ENCODE measurements around the gene GALNT11.

The GALNT11 gene

DNA sequence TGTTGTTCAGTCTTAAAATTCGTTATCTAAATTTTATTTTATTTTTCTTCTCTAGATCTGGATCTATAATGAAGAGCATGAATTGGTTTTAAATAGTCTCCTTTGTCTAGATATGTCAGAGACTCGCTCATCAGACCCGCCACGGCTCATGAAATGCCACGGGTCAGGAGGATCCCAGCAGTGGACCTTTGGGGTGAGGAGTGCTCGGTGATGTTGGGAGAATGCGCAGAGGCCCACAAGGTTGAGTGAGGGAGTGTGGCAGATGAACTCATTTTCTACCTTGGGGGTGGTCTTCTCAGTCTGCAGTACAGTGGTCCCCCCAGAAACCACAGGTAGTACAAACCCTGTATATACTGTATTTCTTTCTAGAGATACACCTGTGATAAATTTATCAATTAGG lies 95.3 kb downstream of the GALNT11 start:
- DNase-seq: no peak

- DNase-seq: no peak
These were observed 96.0 kb downstream of the GALNT11 start for GRCh38 chr7:152121432-152121831.

DNA sequence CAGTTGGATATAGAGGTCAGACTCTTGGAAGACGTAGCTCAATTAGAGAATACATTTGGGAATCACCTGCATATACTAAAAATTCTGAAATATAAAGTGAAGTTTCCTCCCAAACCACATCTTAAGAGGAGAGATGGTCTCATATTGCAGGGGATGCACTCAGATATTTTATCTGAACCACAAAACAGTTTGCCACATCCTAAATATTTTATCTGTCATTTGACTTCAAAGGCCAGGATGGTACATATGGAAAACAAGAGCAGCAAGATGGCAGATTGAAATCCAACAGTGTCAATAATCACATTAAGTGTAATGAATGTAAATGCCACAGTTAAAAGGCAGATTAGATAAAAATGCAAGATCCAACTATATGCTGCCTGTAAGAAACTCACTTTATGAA lies 97.1 kb downstream of the GALNT11 start:
- no peak for DNase-seq

- DNase-seq: no peak
These were observed 101.3 kb downstream of the GALNT11 start for GRCh38 chr7:152126741-152127140.

GRCh38 chr7:152127229-152127628 lies 101.8 kb downstream of the GALNT11 start:
- no peak for DNase-seq

DNA sequence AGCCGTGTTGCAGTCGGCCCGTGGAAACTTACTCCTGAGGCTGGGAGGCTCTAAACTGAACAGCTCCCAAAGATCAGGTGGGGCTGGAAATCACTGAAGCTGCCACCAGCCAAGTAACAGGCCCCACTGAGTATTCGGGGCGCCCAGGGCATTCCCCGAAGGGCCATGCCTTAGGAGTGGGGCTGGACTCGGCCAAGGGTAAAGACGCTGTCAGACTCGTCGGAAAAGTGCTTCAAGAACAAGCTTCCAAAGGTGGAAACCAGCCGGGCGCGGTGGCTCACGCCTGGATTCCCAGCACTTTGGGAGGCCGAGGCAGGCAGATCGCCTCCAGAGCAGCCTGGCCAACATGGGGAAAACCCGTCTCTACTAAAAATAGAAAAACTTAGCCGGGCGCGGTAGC lies 102.8 kb downstream of the GALNT11 start:
- DNase-seq: no peak

DNA sequence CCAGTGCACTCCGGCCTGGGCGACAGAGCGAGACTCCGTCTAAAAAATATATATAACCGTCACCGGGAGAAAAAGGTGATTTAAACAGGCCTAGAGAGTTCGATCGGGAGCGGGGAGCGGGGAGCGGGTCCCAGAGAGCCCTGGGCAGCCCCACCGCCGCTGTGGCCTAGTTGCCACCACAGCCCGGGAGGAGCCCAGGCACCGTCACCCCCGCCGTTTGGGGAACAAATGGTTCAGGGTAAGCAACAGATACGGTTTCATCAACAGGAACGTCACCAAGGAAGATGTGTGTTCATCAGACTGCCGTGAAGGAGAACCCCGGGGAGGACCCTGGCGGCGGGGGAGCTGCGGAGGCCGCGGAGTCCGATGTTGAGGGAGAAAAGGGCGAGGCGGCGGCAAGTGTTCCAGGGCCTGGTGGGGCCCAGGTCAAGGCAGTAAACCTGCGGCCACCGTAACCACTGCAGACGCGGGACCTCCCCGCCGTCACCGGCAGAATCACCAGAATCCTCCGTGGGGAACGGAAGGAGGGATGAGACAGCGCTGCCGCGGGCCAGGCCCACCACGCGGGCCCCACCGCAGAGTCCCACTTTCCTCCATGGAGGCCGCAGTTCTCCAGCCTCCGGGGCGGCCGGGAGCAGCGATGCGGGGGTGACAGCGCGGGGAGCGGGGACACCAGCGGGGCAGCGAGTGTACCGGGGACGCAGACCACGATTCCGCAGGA lies 103.4 kb downstream of the GALNT11 start:
- DNase-seq: no peak

DNA sequence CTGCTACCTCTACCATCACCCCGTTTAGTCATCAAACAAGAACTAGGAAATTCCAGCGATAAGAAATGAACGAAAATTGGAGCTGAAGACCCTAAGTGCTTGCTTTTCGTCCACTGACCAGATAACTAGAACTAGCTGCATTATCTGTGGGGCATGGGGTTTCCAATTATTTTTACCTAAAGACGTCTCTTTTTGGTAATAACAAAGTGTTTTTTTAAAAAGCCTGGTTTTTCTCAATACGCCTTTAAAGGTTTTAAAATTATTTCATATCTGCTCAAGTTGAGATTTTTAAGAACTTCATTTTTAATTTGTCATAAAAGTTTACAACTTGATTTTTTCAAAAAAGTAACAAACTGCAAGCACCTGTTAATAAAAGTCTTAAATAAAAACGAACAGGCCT lies 104.2 kb downstream of the GALNT11 start:
- DNase-seq: no peak

- DNase-seq: no peak
These were observed 105.5 kb downstream of the GALNT11 start for GRCh38 chr7:152130658-152131590.

- DNase-seq: no peak
These were observed 106.6 kb downstream of the GALNT11 start for GRCh38 chr7:152131981-152132494.

GRCh38 chr7:152132812-152133211 lies 107.3 kb downstream of the GALNT11 start:
- no peak for DNase-seq

DNA sequence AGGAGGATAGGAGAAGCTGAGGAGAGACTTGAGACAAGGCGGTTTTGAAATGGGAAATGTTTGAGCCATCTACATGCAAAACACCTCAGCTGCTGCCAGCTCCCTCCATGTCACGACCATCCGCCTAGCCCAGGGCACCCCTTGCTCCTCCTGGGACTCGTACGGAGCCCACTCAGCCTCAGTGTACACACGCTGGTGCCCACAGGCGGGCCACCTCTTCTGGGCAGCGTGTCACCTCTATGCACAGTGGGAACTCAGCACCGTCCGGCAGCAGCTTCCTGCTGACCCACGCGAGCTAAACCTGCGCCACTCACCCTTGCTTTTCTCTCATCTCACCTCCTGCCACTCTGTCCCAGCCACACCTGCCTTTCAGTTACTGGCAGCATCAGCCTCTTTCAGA lies 108.3 kb downstream of the GALNT11 start:
- no peak for DNase-seq

GRCh38 chr7:152136686-152137085 lies 111.2 kb downstream of the GALNT11 start:
- no peak for DNase-seq

DNA sequence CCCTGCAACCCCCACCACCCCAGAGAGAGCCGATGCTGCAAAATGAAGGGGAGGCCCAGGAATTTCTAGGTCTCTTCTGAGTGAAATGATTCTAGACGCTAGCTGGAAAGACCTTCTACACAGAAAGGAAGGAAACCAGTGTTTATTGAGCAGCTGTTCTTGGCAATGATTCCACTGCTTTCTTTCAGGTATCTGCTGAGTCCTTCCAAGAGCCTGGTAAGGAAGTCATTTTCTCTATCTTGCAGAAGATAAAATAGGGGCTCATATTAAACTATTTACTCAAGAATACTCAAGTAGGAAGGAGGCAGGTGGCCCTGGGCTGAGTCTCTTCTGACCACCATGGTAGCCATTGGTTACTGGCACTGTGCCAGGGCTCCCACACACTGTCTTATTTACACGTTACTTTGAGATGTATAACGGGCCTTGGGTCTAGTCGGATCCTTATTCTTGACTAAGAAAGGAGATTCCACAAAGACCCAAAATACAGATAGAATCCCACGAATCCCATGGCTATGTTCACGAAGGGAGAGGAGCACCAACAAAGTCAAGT lies 112.1 kb downstream of the GALNT11 start:
- DNase-seq: peak in 2 of 4 experiments; percentile 4 to 10

DNA sequence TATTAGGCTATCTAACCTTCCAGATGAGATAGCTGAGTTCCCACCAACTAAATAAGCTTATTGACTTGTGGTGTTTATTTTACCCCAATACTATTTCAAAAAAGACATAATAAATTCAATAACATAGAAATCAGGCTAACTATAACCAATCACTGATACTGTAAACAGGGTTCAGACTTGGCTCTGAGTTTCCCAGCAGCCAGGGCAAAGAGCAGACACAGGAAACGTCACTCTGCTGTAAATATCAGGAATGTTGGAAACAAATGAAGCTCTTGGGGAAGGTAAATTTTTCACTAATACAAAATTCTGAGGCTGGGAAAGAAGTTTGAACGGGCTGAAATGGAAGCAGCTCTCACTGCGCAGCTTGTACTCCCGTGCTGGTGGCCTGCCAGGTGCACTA lies 114.6 kb downstream of the GALNT11 start:
- DNase-seq: no peak

DNA sequence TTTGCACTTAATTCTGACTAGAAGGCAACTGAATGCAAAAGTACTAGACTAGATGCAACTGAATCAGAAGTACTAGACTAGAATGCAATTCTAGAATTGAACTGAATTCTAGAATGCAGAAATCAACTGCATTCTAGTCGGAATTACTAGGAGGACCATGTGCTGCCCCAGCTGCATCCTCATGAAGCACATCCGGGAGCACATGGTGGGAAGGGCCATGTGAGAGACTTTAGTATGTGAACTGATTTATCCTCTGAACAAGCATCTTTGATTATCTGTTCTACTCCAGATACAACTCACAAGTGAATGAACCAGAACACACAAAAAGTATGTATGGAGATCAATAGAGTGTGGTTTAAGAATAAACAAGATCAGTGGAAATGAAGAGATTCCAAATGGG lies 115.1 kb downstream of the GALNT11 start:
- DNase-seq: no peak

DNA sequence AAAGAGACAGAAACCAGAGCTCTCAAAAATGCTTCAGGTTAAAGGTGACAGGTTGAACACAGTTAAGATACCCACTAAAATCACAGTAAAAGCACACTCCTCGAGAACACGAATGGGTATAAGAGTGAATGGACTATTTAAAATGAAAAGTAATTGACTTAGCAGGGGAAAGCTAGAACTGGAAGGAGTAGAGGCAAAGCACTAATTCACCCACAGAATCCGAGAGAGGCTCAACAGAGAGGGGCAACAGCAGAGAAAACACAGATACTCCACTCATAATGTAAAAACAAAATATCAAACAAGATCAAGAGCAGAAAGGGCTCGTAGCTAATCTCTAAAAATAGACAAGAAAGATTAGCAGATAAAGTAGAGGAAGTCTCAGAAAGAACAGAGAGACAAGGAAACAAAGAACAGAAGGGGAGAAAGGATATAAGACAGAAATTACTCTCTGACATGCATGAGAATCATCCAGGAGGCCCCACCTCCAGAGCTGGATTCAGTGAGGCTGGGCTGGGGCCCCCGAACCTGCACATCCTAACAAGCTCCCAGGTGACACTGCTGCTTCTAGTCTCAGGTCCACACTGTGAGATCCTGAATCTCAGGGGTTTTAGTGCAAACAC lies 117.6 kb downstream of the GALNT11 start:
- no peak for DNase-seq

GRCh38 chr7:152144557-152145245 lies 119.2 kb downstream of the GALNT11 start:
- no peak for DNase-seq

DNA sequence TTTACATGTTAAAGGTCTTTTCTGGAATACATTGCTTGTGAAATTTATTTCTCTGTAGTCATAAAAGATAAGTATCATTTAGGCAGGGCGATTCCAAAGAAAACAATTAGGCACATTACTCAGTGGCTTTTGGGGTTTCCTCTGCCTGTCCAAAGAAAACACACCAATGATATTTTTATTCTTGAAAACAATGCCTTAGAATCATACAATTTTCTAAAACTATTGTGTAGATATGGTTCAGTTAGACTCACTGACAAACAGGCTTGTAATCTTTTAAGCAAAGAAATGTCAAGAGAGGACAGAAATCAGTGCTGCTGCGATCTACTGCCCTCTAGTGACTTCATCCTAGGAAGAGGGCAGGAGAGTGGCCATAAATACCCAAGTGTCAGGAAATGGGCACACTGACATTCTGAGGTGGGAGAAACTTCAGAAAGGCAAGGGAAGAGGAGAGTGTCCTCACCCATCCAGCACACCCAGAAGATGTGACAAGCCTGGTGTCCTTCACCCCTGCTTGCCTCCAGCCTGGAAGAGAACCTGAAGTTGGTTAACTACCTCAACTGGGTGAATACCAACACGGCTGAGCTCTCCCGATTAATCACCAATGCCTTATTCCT lies 120.5 kb downstream of the GALNT11 start:
- DNase-seq: peak; percentile 26 to 57 (median 46)

GRCh38 chr7:152148706-152149105 lies 123.2 kb downstream of the GALNT11 start:
- no peak for DNase-seq

DNA sequence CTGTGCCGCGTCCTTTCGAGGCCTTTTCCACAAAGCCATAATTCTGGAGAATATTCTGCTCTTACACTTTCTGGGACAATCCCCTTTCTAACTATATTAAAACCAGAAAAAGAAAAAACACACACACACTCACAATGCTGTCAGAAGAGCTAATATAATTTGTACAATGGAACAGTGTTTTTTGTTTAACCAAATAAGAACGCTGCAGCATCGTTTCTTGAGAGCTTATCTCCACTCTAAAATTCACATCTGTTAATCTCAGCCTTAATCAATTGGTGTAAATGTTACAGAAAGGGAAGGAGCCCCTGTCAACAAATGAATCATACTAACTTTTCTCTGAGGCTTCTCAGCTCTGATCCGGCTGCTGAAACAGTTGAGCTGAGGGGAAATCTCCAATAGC lies 123.9 kb downstream of the GALNT11 start:
- no peak for DNase-seq

- DNase-seq: no peak
These were observed 126.8 kb downstream of the GALNT11 start for GRCh38 chr7:152152267-152152666.
